K562 (cell line): Measurements from ENCODE around the gene ERF. TPM values are rescaled to one million over a fixed set of nuclear protein-coding genes. Genes with fewer than 3 reads are reported as not detected.

Experiments
- ASH1L ChIP-seq: fragments of 450-650 bp; IDR thresholded peaks from 2 replicates; pipeline ENCODE4 v1.6.1; 2018; ENCODE audit warnings: borderline replicate concordance, mild to moderate bottlenecking, low read depth; ENCODE audit not compliant: partially characterized antibody
- CBFB ChIP-seq: sonication (generic); formaldehyde crosslinking; IDR thresholded peaks from 2 replicates; pipeline ENCODE4 v1.4.0; 2020; ENCODE audit warnings: mild to moderate bottlenecking, missing genetic modification reagents
- FOXP1 ChIP-seq: sonication (generic); formaldehyde crosslinking; IDR thresholded peaks from 2 replicates; pipeline ENCODE4 v1.8.0; 2022; ENCODE audit warnings: mild to moderate bottlenecking, missing genetic modification reagents
- HDAC1 ChIP-seq, 2 experiments: fragments of 450-650 bp; IDR thresholded peaks; 2 replicates each; pipeline ENCODE4 v1.6.1; 2016 to 2017; ENCODE audit warnings: inconsistent platforms in 1 of 2, mild to moderate bottlenecking in 1 of 2, moderate library complexity in 1 of 2
- TCF3 ChIP-seq: sonication (generic); formaldehyde crosslinking; IDR thresholded peaks from 2 replicates; pipeline ENCODE4 v1.4.0; 2020; ENCODE audit warnings: mild to moderate bottlenecking, missing genetic modification reagents
- ZBTB1 ChIP-seq: sonication (generic); formaldehyde crosslinking; IDR thresholded peaks from 2 replicates; pipeline ENCODE4 v1.8.1; 2023; ENCODE audit warnings: missing genetic modification reagents, low read depth, mild to moderate bottlenecking, borderline replicate concordance
- ZNF134 ChIP-seq: fragments of 250-450 bp; sonication (Bioruptor Pico); conservative IDR thresholded peaks from 2 replicates; pipeline ENCODE4 v1.4.0; 2020
- ZNF311 ChIP-seq: fragments of 250-450 bp; sonication (Bioruptor Pico); IDR thresholded peaks from 2 replicates; pipeline ENCODE4 v1.4.0; 2020; ENCODE audit warnings: mild to moderate bottlenecking, moderate library complexity
- ZNF561 ChIP-seq: fragments of 450-650 bp; formaldehyde crosslinking; conservative IDR thresholded peaks from 2 replicates; pipeline ENCODE4 v1.4.0; 2020; ENCODE audit warnings: mild to moderate bottlenecking, moderate library complexity
- ZNF584 ChIP-seq: fragments of 200-800 bp; sonication (Bioruptor generic); IDR thresholded peaks from 2 replicates; pipeline ENCODE4 v1.6.1; 2016; ENCODE audit warnings: low read depth, mild to moderate bottlenecking, missing genetic modification characterization, missing compliant biosample characterization
- ZNF79 ChIP-seq: fragments of 250-450 bp; sonication (Bioruptor Pico); IDR thresholded peaks from 2 replicates; pipeline ENCODE4 v1.4.0; 2020; ENCODE audit warnings: low read depth, mild to moderate bottlenecking, moderate library complexity
- polyA plus RNA-seq, 8 experiments: library from polyadenylated mRNA; depleted of rRNA in 4 of 8; stranded (reverse) in 5 of 8; unstranded in 3 of 8; fragments of >200 nt; fragmentation: Nextera tagmentation in 2 of 8; fragmentation: Illumina TruSeq in 1 of 8; extraction: Ambion mirVana in 2 of 8; extraction: Trizol in 1 of 8; gene quantifications; 2 replicates each; pipeline versions ENCODE4 v1.2.1 to v1.2.3, GENCODE V29; 2011 to 2014; ENCODE audit warnings: inconsistent platforms in 1 of 8, missing spikeins in 1 of 8
- total RNA-seq, 7 experiments: library from RNA; depleted of rRNA in 6 of 7; stranded (reverse); fragments of >200 nt in 6 of 7; fragmentation: Illumina TruSeq in 2 of 7; extraction: Trizol in 2 of 7; gene quantifications; 2 replicates each; pipeline versions ENCODE4 v1.2.1 to v1.2.3, GENCODE V29; 2011 to 2021; ENCODE audit warnings: low replicate concordance in 1 of 7
- TF ChIP-seq, protein P1 (sequence below): IDR thresholded peaks from 2 replicates; pipeline ENCODE4 v1.6.1; 2011; ENCODE audit warnings: borderline replicate concordance, low read depth, mild to moderate bottlenecking, moderate library complexity, low read length; ENCODE audit not compliant: insufficient read depth, poor library complexity, severe bottlenecking
- TF ChIP-seq, protein P2 (sequence below): IDR thresholded peaks from 2 replicates; pipeline ENCODE4 v1.6.1; 2011; ENCODE audit not compliant: insufficient read length; ENCODE audit errors: extremely low read depth
- TF ChIP-seq, protein P3 (sequence below): IDR thresholded peaks from 2 replicates; pipeline ENCODE4 v1.6.1; 2016; ENCODE audit warnings: missing genetic modification characterization, missing compliant biosample characterization
- TF ChIP-seq, protein P4 (sequence below): fragments of 450-650 bp; IDR thresholded peaks from 2 replicates; pipeline ENCODE4 v1.7.1; 2018; ENCODE audit warnings: mild to moderate bottlenecking, low read depth; ENCODE audit not compliant: partially characterized antibody

ERF gene
- total and polyA plus RNA-seq, 9 of the 15 experiments (the other 6 are each of a cell fraction or from before 2014, with no cell fraction given) = 0.03 to 75.4 (median 27.0) TPM

DNA sequence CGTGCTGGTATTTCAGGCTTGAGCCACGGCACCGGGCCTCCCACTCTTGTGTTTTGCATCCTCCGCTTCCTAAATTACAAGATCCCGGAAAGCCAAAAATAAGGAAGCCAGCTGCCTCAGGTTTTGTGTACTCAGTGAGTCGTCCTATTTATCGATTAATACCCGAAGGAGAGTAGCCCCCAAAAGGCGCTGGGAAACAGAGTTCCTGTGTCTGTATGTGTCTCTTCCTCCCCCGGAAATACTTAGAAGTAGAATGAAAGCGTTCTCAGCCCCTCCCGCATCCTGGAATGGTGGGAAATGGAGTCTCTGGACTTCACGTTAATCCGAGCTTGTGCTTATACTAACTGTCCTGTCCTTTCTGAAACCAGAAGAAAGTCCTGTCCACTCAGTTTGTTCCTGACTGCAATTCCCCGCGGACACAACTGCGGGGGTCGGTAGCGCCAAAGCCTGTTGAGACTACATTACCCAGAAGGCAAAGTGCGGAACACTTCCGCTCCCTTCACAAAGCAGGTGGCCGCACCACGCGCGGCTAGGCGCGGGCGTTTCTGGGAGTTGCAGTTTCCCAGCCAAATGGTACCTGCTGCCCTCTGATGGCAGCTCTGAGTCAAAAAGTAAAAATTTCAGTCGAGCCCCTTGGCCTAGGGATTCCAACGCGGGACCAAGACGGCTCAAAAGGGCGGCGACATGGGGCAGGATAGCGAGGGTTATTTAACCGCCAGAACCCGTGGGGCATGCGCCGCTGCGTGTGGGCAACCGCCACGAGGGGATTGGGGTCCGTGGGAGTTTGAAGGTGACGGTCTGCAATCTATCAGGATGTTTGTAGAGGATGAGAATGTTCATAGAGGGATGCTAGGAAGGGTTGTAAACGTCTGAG lies 10.3 kb downstream of the ERF start (continued):
- TF ChIP-seq, protein P1, sequence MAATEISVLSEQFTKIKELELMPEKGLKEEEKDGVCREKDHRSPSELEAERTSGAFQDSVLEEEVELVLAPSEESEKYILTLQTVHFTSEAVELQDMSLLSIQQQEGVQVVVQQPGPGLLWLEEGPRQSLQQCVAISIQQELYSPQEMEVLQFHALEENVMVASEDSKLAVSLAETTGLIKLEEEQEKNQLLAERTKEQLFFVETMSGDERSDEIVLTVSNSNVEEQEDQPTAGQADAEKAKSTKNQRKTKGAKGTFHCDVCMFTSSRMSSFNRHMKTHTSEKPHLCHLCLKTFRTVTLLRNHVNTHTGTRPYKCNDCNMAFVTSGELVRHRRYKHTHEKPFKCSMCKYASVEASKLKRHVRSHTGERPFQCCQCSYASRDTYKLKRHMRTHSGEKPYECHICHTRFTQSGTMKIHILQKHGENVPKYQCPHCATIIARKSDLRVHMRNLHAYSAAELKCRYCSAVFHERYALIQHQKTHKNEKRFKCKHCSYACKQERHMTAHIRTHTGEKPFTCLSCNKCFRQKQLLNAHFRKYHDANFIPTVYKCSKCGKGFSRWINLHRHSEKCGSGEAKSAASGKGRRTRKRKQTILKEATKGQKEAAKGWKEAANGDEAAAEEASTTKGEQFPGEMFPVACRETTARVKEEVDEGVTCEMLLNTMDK = peak; percentile 93
- TF ChIP-seq ZNF584 (CRISPR knock-in tag) = peak; percentile 82; the same call in 1 of the 2 replicates
- no peak for TF ChIP-seq CBFB (CRISPR knock-in tag)
- TF ChIP-seq TCF3 (CRISPR knock-in tag) = 0 out of 2 replicates have a peak, but pooled peaks have one; percentile 7
- TF ChIP-seq ZBTB1 (CRISPR knock-in tag) = 0 out of 2 replicates have a peak, but pooled peaks have one; percentile 39
- TF ChIP-seq, protein P2, sequence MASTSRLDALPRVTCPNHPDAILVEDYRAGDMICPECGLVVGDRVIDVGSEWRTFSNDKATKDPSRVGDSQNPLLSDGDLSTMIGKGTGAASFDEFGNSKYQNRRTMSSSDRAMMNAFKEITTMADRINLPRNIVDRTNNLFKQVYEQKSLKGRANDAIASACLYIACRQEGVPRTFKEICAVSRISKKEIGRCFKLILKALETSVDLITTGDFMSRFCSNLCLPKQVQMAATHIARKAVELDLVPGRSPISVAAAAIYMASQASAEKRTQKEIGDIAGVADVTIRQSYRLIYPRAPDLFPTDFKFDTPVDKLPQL = no peak
- TF ChIP-seq, protein P3, sequence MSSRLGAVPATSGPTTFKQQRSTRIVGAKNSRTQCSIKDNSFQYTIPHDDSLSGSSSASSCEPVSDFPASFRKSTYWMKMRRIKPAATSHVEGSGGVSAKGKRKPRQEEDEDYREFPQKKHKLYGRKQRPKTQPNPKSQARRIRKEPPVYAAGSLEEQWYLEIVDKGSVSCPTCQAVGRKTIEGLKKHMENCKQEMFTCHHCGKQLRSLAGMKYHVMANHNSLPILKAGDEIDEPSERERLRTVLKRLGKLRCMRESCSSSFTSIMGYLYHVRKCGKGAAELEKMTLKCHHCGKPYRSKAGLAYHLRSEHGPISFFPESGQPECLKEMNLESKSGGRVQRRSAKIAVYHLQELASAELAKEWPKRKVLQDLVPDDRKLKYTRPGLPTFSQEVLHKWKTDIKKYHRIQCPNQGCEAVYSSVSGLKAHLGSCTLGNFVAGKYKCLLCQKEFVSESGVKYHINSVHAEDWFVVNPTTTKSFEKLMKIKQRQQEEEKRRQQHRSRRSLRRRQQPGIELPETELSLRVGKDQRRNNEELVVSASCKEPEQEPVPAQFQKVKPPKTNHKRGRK = no peak
- TF ChIP-seq HDAC1 (IDR thresholded peaks at IDR 0.05) = 0 out of 4 replicates have a peak, but pooled peaks of 1 of the 2 experiments have one; percentile 5
- TF ChIP-seq FOXP1 (CRISPR knock-in tag) = 0 out of 2 replicates have a peak, but pooled peaks have one; percentile 52
- TF ChIP-seq ASH1L = peak; percentile 87
- TF ChIP-seq, protein P4, sequence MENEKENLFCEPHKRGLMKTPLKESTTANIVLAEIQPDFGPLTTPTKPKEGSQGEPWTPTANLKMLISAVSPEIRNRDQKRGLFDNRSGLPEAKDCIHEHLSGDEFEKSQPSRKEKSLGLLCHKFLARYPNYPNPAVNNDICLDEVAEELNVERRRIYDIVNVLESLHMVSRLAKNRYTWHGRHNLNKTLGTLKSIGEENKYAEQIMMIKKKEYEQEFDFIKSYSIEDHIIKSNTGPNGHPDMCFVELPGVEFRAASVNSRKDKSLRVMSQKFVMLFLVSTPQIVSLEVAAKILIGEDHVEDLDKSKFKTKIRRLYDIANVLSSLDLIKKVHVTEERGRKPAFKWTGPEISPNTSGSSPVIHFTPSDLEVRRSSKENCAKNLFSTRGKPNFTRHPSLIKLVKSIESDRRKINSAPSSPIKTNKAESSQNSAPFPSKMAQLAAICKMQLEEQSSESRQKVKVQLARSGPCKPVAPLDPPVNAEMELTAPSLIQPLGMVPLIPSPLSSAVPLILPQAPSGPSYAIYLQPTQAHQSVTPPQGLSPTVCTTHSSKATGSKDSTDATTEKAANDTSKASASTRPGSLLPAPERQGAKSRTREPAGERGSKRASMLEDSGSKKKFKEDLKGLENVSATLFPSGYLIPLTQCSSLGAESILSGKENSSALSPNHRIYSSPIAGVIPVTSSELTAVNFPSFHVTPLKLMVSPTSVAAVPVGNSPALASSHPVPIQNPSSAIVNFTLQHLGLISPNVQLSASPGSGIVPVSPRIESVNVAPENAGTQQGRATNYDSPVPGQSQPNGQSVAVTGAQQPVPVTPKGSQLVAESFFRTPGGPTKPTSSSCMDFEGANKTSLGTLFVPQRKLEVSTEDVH = peak; percentile 76
- peak; percentile 55 for TF ChIP-seq ZNF134 (CRISPR knock-in tag)
- no peak for TF ChIP-seq ZNF561 (CRISPR knock-in tag)
- peak; percentile 70; the same call in 1 of the 2 replicates for TF ChIP-seq ZNF311
- TF ChIP-seq ZNF79 (CRISPR knock-in tag) = 0 out of 2 replicates have a peak, but pooled peaks have one; percentile 48
